A549 treated with Hydrocortisone at 1 μM for 4 hours (cell line): ENCODE results near the gene SCNM1. TPM values are rescaled to one million over a fixed set of nuclear protein-coding genes. Genes with fewer than 3 reads are reported as not detected.

Source experiments
- total RNA-seq: library from RNA; stranded (reverse); fragments of 200-300 nt; extraction: Qiagen RNA extraction; gene quantifications from 5 replicates; pipeline ENCODE4 v1.2.3, GENCODE V29; 2022

The SCNM1 gene, protein sequence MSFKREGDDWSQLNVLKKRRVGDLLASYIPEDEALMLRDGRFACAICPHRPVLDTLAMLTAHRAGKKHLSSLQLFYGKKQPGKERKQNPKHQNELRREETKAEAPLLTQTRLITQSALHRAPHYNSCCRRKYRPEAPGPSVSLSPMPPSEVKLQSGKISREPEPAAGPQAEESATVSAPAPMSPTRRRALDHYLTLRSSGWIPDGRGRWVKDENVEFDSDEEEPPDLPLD
- 39.9 to 48.7 TPM (median 48.1 TPM) in 5 replicates for total RNA-seq

GRCh38 chr1:151165738-151166504, at the start of gene SCNM1, which contains the start of gene LYSMD1:
Gene SCNM1, plus strand, starts transcription at chr1:151166144. Its CDS starts 9 bp downstream, at chr1:151166153.
Gene LYSMD1, minus strand, starts transcription at chr1:151165902. Its CDS starts 644 bp downstream, at chr1:151165258.

DNA sequence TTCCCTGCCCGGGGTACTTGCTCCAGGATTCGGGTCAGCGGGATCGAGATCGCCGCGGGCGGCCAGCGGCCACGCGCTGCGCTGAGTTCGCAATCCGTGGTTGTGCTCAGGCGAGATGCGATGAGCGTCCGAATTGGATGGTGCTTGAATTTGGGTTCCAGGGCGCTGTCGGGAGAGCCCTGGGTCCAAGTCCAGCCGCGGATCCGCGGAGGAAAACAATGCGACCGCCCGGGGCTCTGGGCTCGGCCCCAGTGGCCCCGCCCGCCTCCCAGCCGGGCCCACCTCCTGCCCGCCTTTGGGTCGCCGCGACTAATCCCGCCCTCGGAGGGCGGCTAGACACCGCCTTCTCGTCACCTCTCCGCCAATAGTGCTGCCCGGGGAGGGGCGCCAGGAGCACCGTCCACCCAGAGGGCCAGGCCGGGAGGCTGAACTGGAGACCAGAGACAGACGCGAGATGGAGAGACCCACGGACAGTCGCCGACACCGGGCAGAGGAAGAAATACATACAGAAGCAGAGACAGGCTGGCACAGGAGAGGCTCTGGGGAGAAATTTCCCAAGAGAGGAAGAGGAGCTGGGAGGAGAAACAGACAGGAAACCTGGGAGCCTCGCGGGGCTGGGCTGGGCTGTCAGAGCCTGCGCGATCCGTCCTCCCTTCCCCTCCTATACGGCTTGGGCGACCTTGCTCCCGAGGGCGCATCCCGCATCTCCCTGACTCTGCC, 19.4 kb upstream of the SCNM1 start, which contains the start of gene SEMA6C:
TSS of gene SEMA6C (minus strand) at position 220 of the 720 bp plus-strand sequence. CDS start 4,010 bp downstream, outside the sequence.

GRCh38 chr1:151156515-151156819, 9.5 kb upstream of the SCNM1 start, which contains the start of gene TNFAIP8L2:
Gene TNFAIP8L2, plus strand, starts transcription at chr1:151156649. Its CDS starts 2,049 bp downstream, at chr1:151158698.

GRCh38 chr1:151175863-151176262, 9.9 kb downstream of the SCNM1 start, which contains the start of gene TMOD4:
Gene TMOD4, minus strand, starts transcription at chr1:151175981. Its CDS starts 1,106 bp downstream, at chr1:151174875.

DNA sequence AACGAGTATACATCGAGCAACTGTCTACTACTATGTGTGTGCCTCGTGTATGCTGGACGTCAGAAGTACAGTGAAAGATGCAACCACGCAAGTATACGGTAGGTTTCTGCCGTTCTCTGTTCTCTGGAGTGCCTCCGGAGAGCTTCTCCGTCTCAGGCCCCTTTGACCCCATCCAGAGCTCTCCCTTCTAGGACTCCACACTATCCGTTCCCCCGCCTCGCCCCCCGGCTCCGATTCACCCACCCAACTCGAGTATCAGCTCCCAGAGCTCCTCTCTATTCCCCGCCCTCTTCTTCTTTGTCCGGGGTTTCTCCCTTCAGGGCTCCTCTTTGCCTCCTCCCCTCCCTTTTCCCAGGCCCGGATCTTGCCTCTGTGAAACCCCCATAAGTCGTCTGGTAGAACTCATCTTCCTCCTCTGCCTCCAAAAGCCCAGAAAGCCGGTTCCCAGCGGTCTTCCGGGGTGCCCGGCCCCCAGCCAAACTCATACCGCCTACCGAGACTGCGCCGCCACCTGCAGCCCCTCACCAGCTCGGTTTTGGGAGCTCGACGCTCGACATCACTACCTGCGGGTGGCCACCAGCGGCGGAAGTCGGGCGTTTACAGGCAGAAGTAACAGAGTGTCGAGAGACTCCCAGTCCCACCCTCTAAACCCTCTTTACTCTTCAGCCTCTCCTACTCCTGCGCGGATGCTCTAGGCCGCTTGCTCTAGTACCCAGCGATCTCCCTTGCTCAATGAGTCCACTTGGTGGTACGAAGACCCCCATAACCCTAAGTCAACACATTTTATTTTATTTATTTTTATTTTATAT, 23.9 kb downstream of the SCNM1 start, which contains the start of gene VPS72:
TSS of gene VPS72 (minus strand) at position 561 of the 809 bp plus-strand sequence. CDS start at position 485, 76 bp downstream.

GRCh38 chr1:151198254-151199127, 32.5 kb downstream of the SCNM1 start, which contains the start of gene PIP5K1A:
Gene PIP5K1A, plus strand, starts transcription at chr1:151198552. Its CDS starts 445 bp downstream, at chr1:151198997.

Other genes starting within 250 kb of the SCNM1 start
- 21.9 to 29.0 TPM (median 22.2 TPM) in 5 replicates for gene SETDB1, start 239.8 kb upstream of the SCNM1 start, total RNA-seq
- gene CERS2, start 191.3 kb upstream of the SCNM1 start, total RNA-seq, result 241 to 291 TPM (median 246 TPM) in 5 replicates
- gene ANXA9, start 183.9 kb upstream of the SCNM1 start, total RNA-seq, result 0.70 to 1.1 TPM (median 0.84 TPM) in 5 replicates
- gene MINDY1, start 159.2 kb upstream of the SCNM1 start, total RNA-seq, result 2.6 to 3.9 TPM (median 3.0 TPM) in 5 replicates
- gene PRUNE1, start 157.7 kb upstream of the SCNM1 start, total RNA-seq, result 12.0 to 19.6 TPM (median 15.3 TPM) in 5 replicates
- 0.03 to 0.28 TPM (median 0.09 TPM) in 5 replicates for gene BNIPL, start 129.6 kb upstream of the SCNM1 start, total RNA-seq
- 5.9 to 7.9 TPM (median 6.2 TPM) in 5 replicates for gene C1orf56, start 118.4 kb upstream of the SCNM1 start, total RNA-seq
- gene CDC42SE1, start 106.5 kb upstream of the SCNM1 start, total RNA-seq, result 80.4 to 99.4 TPM (median 81.8 TPM) in 5 replicates
- 12.6 to 16.9 TPM (median 15.3 TPM) in 5 replicates for gene MLLT11, start 105.7 kb upstream of the SCNM1 start, total RNA-seq
- 3.0 to 3.2 TPM (median 3.1 TPM) in 5 replicates for gene GABPB2, start 95.4 kb upstream of the SCNM1 start, total RNA-seq
- gene SEMA6C, start 19.5 kb upstream of the SCNM1 start, total RNA-seq, result 1.3 to 2.2 TPM (median 1.6 TPM) in 5 replicates
- gene TNFAIP8L2, start 9.5 kb upstream of the SCNM1 start, total RNA-seq, result 0.08 TPM in 1 of 5 replicates, not detected in the others
- gene LYSMD1, start 242 bp upstream of the SCNM1 start, total RNA-seq, result 5.5 to 9.6 TPM (median 6.4 TPM) in 5 replicates
- 0.25 to 0.44 TPM (median 0.27 TPM) in 3 of 5 replicates, not detected in the others for gene TMOD4, start 9.8 kb downstream of the SCNM1 start, total RNA-seq
- 44.3 to 78.2 TPM (median 45.5 TPM) in 5 replicates for gene VPS72, start 24.1 kb downstream of the SCNM1 start, total RNA-seq
- 49.5 to 70.6 TPM (median 50.8 TPM) in 5 replicates for gene PIP5K1A, start 32.4 kb downstream of the SCNM1 start, total RNA-seq
- 166 to 193 TPM (median 187 TPM) in 5 replicates for gene PSMD4, start 88.6 kb downstream of the SCNM1 start, total RNA-seq
- 13.0 to 15.0 TPM (median 14.0 TPM) in 5 replicates for gene ZNF687, start 116.2 kb downstream of the SCNM1 start, total RNA-seq
- 23.7 to 26.5 TPM (median 24.6 TPM) in 5 replicates for gene PI4KB, start 161.3 kb downstream of the SCNM1 start, total RNA-seq
- gene RFX5, start 181.1 kb downstream of the SCNM1 start, total RNA-seq, result 16.5 to 24.4 TPM (median 21.4 TPM) in 5 replicates
- gene SELENBP1, start 206.6 kb downstream of the SCNM1 start, total RNA-seq, result 6.1 to 7.8 TPM (median 7.5 TPM) in 5 replicates
- 361 to 442 TPM (median 418 TPM) in 5 replicates for gene PSMB4, start 233.4 kb downstream of the SCNM1 start, total RNA-seq